Left ventricle myocardium inferior (tissue), 1 donor: Measurements from ENCODE around the gene ENOX2. TPM values are rescaled to one million over a fixed set of nuclear protein-coding genes. Genes with fewer than 3 reads are reported as not detected.
"Not testable (repeated sequence)": the region's sequence is repeated elsewhere in the genome, so short reads cannot be mapped to it uniquely, and the experiment has no call there.

Source experiments
- DNase-seq: peaks from one replicate; pipeline ENCODE4 v3.0.0-alpha.2; 2020
- H3K27ac ChIP-seq: fragments of 200-600 bp; replicated peaks from 2 replicates; pipeline ENCODE4 v1.8.0; 2021
- H3K27me3 ChIP-seq: fragments of 200-600 bp; 2 replicates; pipeline ENCODE4 v1.8.0; 2021; ENCODE audit warnings: low read depth
- H3K36me3 ChIP-seq: fragments of 200-600 bp; 2 replicates; pipeline ENCODE4 v1.8.0; 2021
- H3K4me1 ChIP-seq: fragments of 200-600 bp; 2 replicates; pipeline ENCODE4 v1.8.0; 2021
- H3K4me3 ChIP-seq: fragments of 200-600 bp; 2 replicates; pipeline ENCODE4 v1.8.0; 2021; ENCODE audit warnings: mild to moderate bottlenecking, moderate library complexity
- H3K9me3 ChIP-seq: fragments of 200-600 bp; replicated peaks from 2 replicates; pipeline ENCODE4 v1.8.0; 2021
- intact Hi-C: fragments of 100-400 bp; cut with micrococcal nuclease; formaldehyde crosslinking; loops from one replicate; pipeline ENCODE4 v1.11.0; 2022
- long read RNA-seq: library from polyadenylated mRNA; unstranded; transcript quantifications from one replicate; pipeline ENCODE4 v2.0.0, GENCODE V29; 2021
- total RNA-seq: library from RNA; stranded (reverse); fragmentation: NEBNext Ultra II Directional; extraction: Animal tissue kit (Norgen Biotek cat#: 25700); gene quantifications from one replicate; pipeline ENCODE4 v1.2.1, GENCODE V29; 2021
- TF ChIP-seq, protein P1 (sequence below): fragments of 200-600 bp; IDR thresholded peaks from 2 replicates; pipeline ENCODE4 v1.8.0; 2021; ENCODE audit warnings: antibody characterized with exemption, mild to moderate bottlenecking, borderline replicate concordance
- donor health status: DM: no; HTN: yes; CAD: no; lungs with severe emphysema.

ENOX2 gene
- 14.1 TPM for total RNA-seq
- long read RNA-seq, full-length matches to known transcripts = 21 of 30 reads
- long read RNA-seq, partial matches to known transcripts = 3 of 30 reads
- long read RNA-seq, other reads (novel, unspliced or antisense) = 6 of 30 reads

- H3K9me3 ChIP-seq = no peaks in the 10 kb centered on the region
- TF ChIP-seq, protein P1, sequence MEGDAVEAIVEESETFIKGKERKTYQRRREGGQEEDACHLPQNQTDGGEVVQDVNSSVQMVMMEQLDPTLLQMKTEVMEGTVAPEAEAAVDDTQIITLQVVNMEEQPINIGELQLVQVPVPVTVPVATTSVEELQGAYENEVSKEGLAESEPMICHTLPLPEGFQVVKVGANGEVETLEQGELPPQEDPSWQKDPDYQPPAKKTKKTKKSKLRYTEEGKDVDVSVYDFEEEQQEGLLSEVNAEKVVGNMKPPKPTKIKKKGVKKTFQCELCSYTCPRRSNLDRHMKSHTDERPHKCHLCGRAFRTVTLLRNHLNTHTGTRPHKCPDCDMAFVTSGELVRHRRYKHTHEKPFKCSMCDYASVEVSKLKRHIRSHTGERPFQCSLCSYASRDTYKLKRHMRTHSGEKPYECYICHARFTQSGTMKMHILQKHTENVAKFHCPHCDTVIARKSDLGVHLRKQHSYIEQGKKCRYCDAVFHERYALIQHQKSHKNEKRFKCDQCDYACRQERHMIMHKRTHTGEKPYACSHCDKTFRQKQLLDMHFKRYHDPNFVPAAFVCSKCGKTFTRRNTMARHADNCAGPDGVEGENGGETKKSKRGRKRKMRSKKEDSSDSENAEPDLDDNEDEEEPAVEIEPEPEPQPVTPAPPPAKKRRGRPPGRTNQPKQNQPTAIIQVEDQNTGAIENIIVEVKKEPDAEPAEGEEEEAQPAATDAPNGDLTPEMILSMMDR = peak; percentile 25
- no peaks in the 10 kb centered on the region for H3K27me3 ChIP-seq
- H3K27ac ChIP-seq = peak within 1 kb of the TSS; percentile 93
- H3K36me3 ChIP-seq = no peaks in the 10 kb centered on the region
- peaks cover 8% of the 10 kb centered on the region for H3K4me1 ChIP-seq
- DNase-seq = peak; percentile 89
- H3K4me3 ChIP-seq = peak within 1 kb of the TSS; percentile 74
- intact Hi-C loops = loop anchor here (10.0 kb wide), 1 partner anchor 498 kb away; the partner anchor contains the start of gene RBMX2
Measured at GRCh38 chrX:130902783-130903613, at the start of gene ENOX2. TSS of gene ENOX2 (minus strand) at chrX:130903209. CDS start at chrX:130703216, 199,993 bp downstream.

DNA sequence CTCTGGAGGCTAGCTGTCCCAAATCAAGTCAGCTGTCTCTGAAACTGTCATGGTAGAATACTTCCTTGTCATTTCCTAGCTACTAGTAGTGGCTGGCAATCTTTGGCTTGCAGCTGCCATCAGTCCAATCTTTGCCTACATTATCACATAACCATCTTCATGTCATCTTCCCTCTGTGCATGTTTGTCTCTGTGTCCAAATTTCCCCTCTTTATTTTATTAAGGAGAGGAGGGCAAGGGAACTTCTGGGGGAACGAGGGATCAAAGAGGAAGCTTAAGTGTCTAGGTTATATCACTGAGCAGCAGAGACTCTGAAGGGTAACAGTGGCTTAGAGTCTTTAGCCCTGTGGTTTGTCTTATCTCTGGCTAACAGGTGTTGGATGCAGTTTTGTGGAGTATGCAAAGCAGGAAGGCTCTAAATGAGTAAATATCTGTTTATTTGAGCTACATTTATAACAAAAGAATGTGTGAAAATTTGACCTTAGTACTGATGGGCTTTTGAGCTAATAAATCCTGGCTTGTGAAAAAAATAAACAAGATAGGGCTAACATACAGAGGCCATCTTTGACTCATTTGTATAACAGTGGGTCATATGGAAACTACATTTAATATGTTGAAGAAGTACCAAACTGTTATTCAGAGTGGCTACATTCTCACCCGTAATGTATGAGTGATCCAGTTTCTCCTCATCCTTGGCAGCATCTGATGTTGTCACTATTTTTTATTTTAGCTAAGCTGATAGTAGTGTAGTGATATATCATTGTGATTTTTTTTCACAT, 49.4 kb upstream of the ENOX2 start:
- no peaks in the 10 kb centered on the region for H3K4me1 ChIP-seq
- TF ChIP-seq, protein P1 = no peak
- H3K27me3 ChIP-seq = no peaks in the 10 kb centered on the region
- intact Hi-C loops = no loop called here
- no peak overlapping the region for H3K27ac ChIP-seq
- no peak overlapping the region for H3K4me3 ChIP-seq
- H3K9me3 ChIP-seq = peaks cover 7% of the 10 kb centered on the region
- H3K36me3 ChIP-seq = no peaks in the 10 kb centered on the region
- no peak for DNase-seq

- H3K9me3 ChIP-seq = peaks cover 10% of the 10 kb centered on the region
- TF ChIP-seq, protein P1 = no peak
- intact Hi-C loops = no loop called here
- H3K36me3 ChIP-seq = no peaks in the 10 kb centered on the region
- DNase-seq = no peak
- H3K4me3 ChIP-seq = no peak overlapping the region
- H3K4me1 ChIP-seq = no peaks in the 10 kb centered on the region
- H3K27ac ChIP-seq = no peak overlapping the region
- H3K27me3 ChIP-seq = no peaks in the 10 kb centered on the region
Measured at GRCh38 chrX:130944230-130944629, 41.2 kb upstream of the ENOX2 start.

DNA sequence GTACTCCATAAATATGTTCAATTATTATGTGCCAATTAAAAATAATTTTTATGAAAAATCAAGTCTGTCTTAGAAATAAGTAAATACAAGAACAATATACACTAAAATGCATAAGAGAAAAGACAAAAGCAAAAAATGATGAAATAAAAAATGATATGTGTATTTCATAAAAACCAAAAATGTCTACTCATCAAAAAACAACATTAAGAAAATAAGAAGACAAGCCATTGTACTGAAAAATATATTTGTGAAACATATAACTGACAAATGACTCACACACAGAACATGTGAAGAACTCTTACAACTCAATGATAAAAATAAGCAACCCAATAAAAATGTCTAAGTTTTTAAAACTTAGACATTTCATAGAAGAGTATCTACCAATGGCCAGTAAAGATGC, 34.1 kb upstream of the ENOX2 start:
- intact Hi-C loops = no loop called here
- H3K27ac ChIP-seq = no peak overlapping the region

DNA sequence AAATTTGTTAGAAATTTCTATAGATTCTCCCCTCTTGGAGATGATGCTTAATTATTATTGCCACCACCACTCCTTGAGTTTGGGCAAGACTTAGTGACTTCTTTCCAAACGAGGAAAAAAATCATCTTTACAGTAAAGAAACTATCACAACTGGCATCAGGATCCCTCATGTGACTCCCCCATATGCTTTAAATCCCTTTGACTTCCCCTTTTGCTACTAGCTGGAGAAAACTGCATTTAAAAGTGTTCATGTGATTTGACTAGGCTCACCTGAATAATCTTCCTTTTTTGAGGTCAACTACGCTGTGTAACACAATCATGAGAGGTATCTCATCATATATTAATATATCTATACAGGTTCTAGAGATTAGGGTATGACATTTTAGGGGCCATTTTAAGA, 30.3 kb upstream of the ENOX2 start:
- DNase-seq = no peak
- no peak overlapping the region for H3K27ac ChIP-seq
- H3K4me1 ChIP-seq = no peaks in the 10 kb centered on the region
- TF ChIP-seq, protein P1 = no peak
- no peak overlapping the region for H3K4me3 ChIP-seq
- no peaks in the 10 kb centered on the region for H3K36me3 ChIP-seq
- intact Hi-C loops = no loop called here
- no peaks in the 10 kb centered on the region for H3K9me3 ChIP-seq
- H3K27me3 ChIP-seq = no peaks in the 10 kb centered on the region

More for the DNA sequence above, 34.1 kb upstream of the ENOX2 start:
- Histone ChIP-seq H3K36me3 (no peaks in the 10 kb centered on the region), H3K27me3 (no peaks in the 10 kb centered on the region), H3K4me1 (no peaks in the 10 kb centered on the region), H3K4me3 (no peak overlapping the region), H3K9me3 (no peaks in the 10 kb centered on the region)
- DNase-seq = no peak
- TF ChIP-seq, protein P1 = no peak

GRCh38 chrX:130920405-130920804, 17.4 kb upstream of the ENOX2 start:
- DNase-seq, H3K9me3 ChIP-seq, H3K27me3 ChIP-seq, H3K36me3 ChIP-seq, H3K4me3 ChIP-seq, H3K4me1 ChIP-seq, H3K27ac ChIP-seq: not testable (repeated sequence)
- intact Hi-C loops = loop anchor here (10.0 kb wide), 1 partner anchor 526 kb away; no protein-coding TSS in a partner anchor

DNA sequence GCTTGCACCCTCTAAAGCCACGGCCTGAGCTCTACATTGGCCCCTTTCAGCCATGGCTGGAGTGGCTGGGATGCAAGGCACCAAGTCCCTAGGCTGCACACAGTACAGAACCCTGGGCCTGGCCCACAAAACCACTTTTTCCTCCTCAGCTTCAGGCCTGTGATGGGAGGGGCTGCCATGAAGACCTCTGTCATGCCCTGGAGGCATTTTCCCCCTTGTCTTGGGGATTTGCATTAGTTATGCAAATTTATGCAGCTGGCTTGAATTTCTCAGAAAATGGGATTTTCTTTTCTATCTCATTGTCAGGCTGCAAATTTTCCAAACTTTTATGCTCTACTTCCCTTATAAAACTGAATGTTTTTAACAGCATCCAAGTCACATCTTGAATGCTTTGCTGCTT, 16.7 kb upstream of the ENOX2 start:
- H3K4me1 ChIP-seq, H3K27me3 ChIP-seq, DNase-seq, H3K27ac ChIP-seq, H3K9me3 ChIP-seq, H3K4me3 ChIP-seq, H3K36me3 ChIP-seq: not testable (repeated sequence)
- intact Hi-C loops = loop anchor here (5.0 to 10.0 kb wide), 3 partner anchors 345 to 525 kb away; no protein-coding TSS in a partner anchor

DNA sequence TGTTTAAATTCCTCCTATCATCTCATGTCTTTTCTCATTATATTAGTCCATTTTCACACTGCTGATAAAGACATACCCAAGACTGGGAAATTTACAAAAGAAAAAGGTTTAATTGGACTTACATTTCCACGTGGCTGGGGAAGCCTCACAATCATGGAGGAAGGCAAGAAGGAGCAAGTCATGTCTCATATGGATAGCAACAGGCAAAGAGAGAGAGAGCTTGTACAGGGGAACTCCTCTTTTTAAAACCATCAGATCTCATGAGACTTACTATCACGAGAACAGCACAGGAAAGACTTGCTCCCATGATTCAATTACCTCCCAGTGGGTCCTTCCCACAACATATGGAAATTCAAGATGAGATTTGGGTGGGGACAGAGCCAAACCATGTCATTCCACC, 15.5 kb upstream of the ENOX2 start:
- intact Hi-C loops = loop anchor here (5.0 to 10.0 kb wide), 2 partner anchors 344 to 381 kb away; no protein-coding TSS in a partner anchor
- H3K4me1 ChIP-seq, H3K36me3 ChIP-seq, H3K27me3 ChIP-seq, H3K9me3 ChIP-seq, DNase-seq, H3K27ac ChIP-seq, H3K4me3 ChIP-seq: not testable (repeated sequence)
